Panc1 (cell line): Measurements from ENCODE around the gene ARPIN. TPM values are rescaled to one million over a fixed set of nuclear protein-coding genes. Genes with fewer than 3 reads are reported as not detected.
"Not testable (repeated sequence)": the region's sequence is repeated elsewhere in the genome, so short reads cannot be mapped to it uniquely, and the experiment has no call there.

Experiments
- ATAC-seq: fragments of 200-7000 bp; cut with Tn5 transposase; 2 replicates; pipeline ENCODE4 v1.9.1; 2020; ENCODE audit warnings: mild to moderate bottlenecking, moderate library complexity
- BruUV-seq: library from RNA; stranded (reverse); fragments of 400-500 nt; replicated peaks from 2 replicates; lab custom pipeline; 2021; lab: Mats Ljungman, UMichigan
- CTCF ChIA-PET: fragments of 300-600 bp; sonication (Branson Sonifier 250); formaldehyde crosslinking; loops from one replicate; lab custom pipeline; 2022; ENCODE audit warnings: antibody characterized with exemption; lab: Charles Lee
- POLR2A ChIA-PET: fragments of 300-600 bp; sonication (Branson Sonifier 250); formaldehyde crosslinking; loops from one replicate; lab custom pipeline; 2022; ENCODE audit warnings: antibody characterized with exemption; lab: Charles Lee
- DNase-seq: peaks from one replicate; pipeline ENCODE4 v3.0.0-alpha.2; 2010; ENCODE audit warnings: low read depth, low spot score
- H3K27ac ChIP-seq: 2 replicates; pipeline ENCODE4 v1.5.1; 2011; ENCODE audit warnings: mild to moderate bottlenecking, low read length, inconsistent platforms
- H3K27me3 ChIP-seq: fragments of 200-500 bp; sonication (Bioruptor generic); 2 replicates; pipeline ENCODE4 v1.6.0; 2014; ENCODE audit warnings: low read length, inconsistent platforms; ENCODE audit not compliant: control insufficient read depth, insufficient read depth
- H3K36me3 ChIP-seq: fragments of 200-500 bp; sonication (Bioruptor generic); 2 replicates; pipeline ENCODE4 v1.5.1; 2014; ENCODE audit warnings: inconsistent platforms, mild to moderate bottlenecking, low read length, moderate library complexity; ENCODE audit not compliant: control insufficient read depth, insufficient read depth
- H3K4me1 ChIP-seq: 2 replicates; pipeline ENCODE4 v1.5.1; 2011; ENCODE audit warnings: inconsistent platforms, mild to moderate bottlenecking, low read length, moderate library complexity; ENCODE audit not compliant: control insufficient read depth, insufficient read depth
- H3K4me3 ChIP-seq, 2 experiments: 2 replicates each; pipeline ENCODE4 v1.5.1; 2011 to 2012; ENCODE audit warnings: low read depth in 2 of 2, low read length in 2 of 2, mild to moderate bottlenecking in 2 of 2, inconsistent platforms in 1 of 2, moderate library complexity in 1 of 2
- H3K9me3 ChIP-seq: fragments of 200-500 bp; sonication (Bioruptor generic); 2 replicates; pipeline ENCODE4 v1.5.1; 2014; ENCODE audit warnings: low read depth, mild to moderate bottlenecking, inconsistent platforms, low read length, moderate library complexity; ENCODE audit not compliant: control insufficient read depth, insufficient read depth
- POLR2AphosphoS5 ChIP-seq: IDR thresholded peaks from 2 replicates; pipeline ENCODE4 v1.6.1; 2012; ENCODE audit warnings: mild to moderate bottlenecking, low read depth, low read length, moderate library complexity
- REST ChIP-seq, 2 experiments: IDR thresholded peaks; 2 replicates each; pipeline ENCODE4 v1.6.1; 2011 to 2012; ENCODE audit warnings: low read depth in 2 of 2, control low read depth in 1 of 2, low read length in 1 of 2, mild to moderate bottlenecking in 1 of 2, moderate library complexity in 1 of 2; ENCODE audit not compliant: insufficient read depth in 1 of 2
- SIN3A ChIP-seq: IDR thresholded peaks from 2 replicates; pipeline ENCODE4 v1.6.1; 2012; ENCODE audit warnings: low read depth, mild to moderate bottlenecking, low read length, moderate library complexity, borderline replicate concordance; ENCODE audit not compliant: insufficient read depth
- TCF7L2 ChIP-seq: IDR thresholded peaks from 2 replicates; pipeline ENCODE4 v1.6.1; 2011; ENCODE audit warnings: mild to moderate bottlenecking, low read depth, low read length, inconsistent platforms
- in situ Hi-C: cut with HindIII; loops from 2 replicates; pipeline ENCODE4 v1.10.0; 2016; ENCODE audit warnings: low sequenced_read_pairs, low pct_unique_long_range_greater_than_20kb
- intact Hi-C: fragments of 100-400 bp; cut with micrococcal nuclease; formaldehyde crosslinking; loops from one replicate; pipeline ENCODE4 v1.10.0; 2022; ENCODE audit not compliant: unreplicated experiment
- total RNA-seq: library from RNA; stranded (reverse); gene quantifications from one replicate; pipeline ENCODE4 v1.2.1, GENCODE V29; 2021; ENCODE audit not compliant: unreplicated experiment
- TF ChIP-seq, protein P1 (sequence below): fragments of 450-650 bp; IDR thresholded peaks from 2 replicates; pipeline ENCODE4 v1.5.1; 2017; ENCODE audit warnings: mild to moderate bottlenecking

ARPIN gene
- total RNA-seq, 1 experiment from 2014 or later = 6.3 TPM

DNA sequence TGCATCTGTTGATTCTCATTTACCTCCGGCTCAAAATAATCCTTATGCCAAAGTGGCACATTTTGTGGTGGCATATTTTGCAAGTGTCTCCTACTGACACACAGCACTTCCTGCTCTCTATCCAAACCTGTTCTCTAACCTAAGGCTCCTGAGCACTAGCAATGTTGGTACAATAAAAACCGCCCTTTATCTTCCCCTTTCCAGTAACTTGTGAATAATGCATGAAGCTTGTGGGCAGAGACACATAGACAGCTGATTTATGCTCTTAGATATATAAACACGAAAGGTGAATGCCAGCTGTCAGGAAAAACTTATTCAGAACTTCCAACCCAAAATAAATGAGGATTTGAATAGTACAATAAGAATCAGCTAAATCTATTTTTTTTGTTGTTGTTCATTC lies 34.6 kb upstream of the ARPIN start:
- no TSS peak for BruUV-seq
- CTCF ChIA-PET = no interaction called here
- in situ Hi-C loops = no loop called here

DNA sequence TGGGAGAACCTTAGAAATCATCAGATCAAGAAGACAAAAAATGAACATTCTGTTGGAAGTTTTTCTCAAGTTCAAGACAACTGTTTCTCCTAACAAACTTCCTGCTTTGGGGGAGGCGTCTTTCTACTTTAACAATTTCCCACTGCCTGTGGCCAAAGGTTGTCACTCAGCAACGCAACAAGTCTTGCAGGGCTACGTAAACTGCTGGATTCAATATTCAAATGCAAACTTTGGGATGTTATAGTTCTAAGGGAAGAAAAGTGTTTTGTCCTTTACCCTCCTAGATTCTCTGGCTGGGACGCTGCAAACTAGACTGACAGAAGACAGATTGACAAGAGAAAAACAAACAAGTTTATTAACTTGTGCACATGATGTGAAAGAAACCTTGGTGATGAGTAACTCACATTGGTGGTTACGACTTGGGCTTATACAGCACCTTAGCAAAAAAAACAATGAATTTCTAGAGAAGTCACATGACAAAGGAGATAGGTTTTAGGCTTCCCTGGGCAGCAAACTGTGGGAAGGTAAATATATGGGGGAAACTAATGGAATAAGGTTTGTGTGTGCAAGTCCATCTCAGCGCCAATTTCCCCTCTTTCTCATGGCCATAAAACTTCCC lies 34.0 kb upstream of the ARPIN start:
- Histone ChIP-seq H3K9me3 (no peaks in the 10 kb centered on the region), H3K4me3 (no peak overlapping the region), H3K27me3 (no peaks in the 10 kb centered on the region), H3K36me3 (no peaks in the 10 kb centered on the region), H3K4me1 (no peaks in the 10 kb centered on the region), H3K27ac (no peak overlapping the region)
- no TSS peak for BruUV-seq
- ATAC-seq (no peak), DNase-seq (no peak)
- ChIA-PET POLR2A (no interaction called here), CTCF (no interaction called here)
- intact Hi-C loops = no loop called here
- TF ChIP-seq TCF7L2 (no peak), POLR2AphosphoS5 (no peak), REST (IDR thresholded peaks at IDR 0.05; ENCODE audit: insufficient read depth in 1 of 2, low read depth in 2 of 2, low read length in 1 of 2) (no peak), SIN3A (no peak)
- TF ChIP-seq, protein P1, sequence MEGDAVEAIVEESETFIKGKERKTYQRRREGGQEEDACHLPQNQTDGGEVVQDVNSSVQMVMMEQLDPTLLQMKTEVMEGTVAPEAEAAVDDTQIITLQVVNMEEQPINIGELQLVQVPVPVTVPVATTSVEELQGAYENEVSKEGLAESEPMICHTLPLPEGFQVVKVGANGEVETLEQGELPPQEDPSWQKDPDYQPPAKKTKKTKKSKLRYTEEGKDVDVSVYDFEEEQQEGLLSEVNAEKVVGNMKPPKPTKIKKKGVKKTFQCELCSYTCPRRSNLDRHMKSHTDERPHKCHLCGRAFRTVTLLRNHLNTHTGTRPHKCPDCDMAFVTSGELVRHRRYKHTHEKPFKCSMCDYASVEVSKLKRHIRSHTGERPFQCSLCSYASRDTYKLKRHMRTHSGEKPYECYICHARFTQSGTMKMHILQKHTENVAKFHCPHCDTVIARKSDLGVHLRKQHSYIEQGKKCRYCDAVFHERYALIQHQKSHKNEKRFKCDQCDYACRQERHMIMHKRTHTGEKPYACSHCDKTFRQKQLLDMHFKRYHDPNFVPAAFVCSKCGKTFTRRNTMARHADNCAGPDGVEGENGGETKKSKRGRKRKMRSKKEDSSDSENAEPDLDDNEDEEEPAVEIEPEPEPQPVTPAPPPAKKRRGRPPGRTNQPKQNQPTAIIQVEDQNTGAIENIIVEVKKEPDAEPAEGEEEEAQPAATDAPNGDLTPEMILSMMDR = no peak
- in situ Hi-C loops = no loop called here

More for the DNA sequence above, 34.6 kb upstream of the ARPIN start:
- Histone ChIP-seq H3K27ac (no peak overlapping the region), H3K4me1 (no peaks in the 10 kb centered on the region), H3K9me3 (no peaks in the 10 kb centered on the region), H3K27me3 (no peaks in the 10 kb centered on the region), H3K4me3 (no peak overlapping the region), H3K36me3 (no peaks in the 10 kb centered on the region)
- DNase-seq = no peak
- no peak for TF ChIP-seq TCF7L2
- POLR2A ChIA-PET = interaction anchor here (0.6 kb wide), 1 partner anchor 100 kb away, joined by 4 read pairs; no protein-coding TSS in a partner anchor
- intact Hi-C loops = no loop called here
- ATAC-seq = no peak

DNA sequence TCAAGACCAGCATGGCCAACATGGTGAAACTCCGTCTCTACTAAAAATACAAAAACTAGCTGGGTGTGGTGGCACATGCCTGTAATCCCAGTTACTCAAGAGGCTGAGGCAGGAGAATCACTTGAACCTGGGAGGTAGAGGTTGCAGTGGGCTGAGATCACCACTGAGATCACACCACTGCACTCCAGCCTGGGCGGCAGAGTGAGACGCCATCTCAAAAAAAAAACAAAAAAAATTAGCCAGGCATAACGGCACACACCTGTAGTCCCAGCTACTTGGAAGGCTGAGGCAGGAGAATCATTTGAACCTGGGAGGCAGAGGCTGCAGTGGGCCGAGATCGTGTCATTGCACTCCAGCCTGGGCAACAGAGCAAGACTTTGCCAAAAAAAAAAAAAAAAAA lies 31.0 kb upstream of the ARPIN start:
- DNase-seq, H3K27ac ChIP-seq, H3K36me3 ChIP-seq, POLR2A ChIA-PET, H3K4me1 ChIP-seq, BruUV-seq, ATAC-seq, intact Hi-C loops, H3K4me3 ChIP-seq, H3K9me3 ChIP-seq, in situ Hi-C loops, H3K27me3 ChIP-seq: not testable (repeated sequence)
- CTCF ChIA-PET = interaction anchor here (0.7 kb wide), 1 partner anchor 14 kb away, joined by 10 read pairs; no protein-coding TSS in a partner anchor
